Ascending aorta (tissue), 2 donors: ENCODE measurements around the gene THSD8. TPM values are rescaled to one million over a fixed set of nuclear protein-coding genes. Genes with fewer than 3 reads are reported as not detected.
A peak's percentile ranks its signal among the peaks of the same experiment; 100 is the strongest.

ENCODE experiments used
- DNase-seq, 2 donors: peaks; one replicate each; pipeline ENCODE4 v3.0.0-alpha.2; 2019; ENCODE audit warnings: low spot score in 2 of 2
- H3K27ac ChIP-seq, 2 donors: fragments of 200-600 bp; sonication (generic); one replicate each; pipeline ENCODE4 v1.5.1; 2016 to 2017; ENCODE audit warnings: mild to moderate bottlenecking in 1 of 2
- H3K27me3 ChIP-seq: fragments of 200-600 bp; sonication (generic); one replicate; pipeline ENCODE4 v1.5.1; 2017
- H3K36me3 ChIP-seq, 2 donors: fragments of 200-600 bp; sonication (generic); one replicate each; pipeline ENCODE4 v1.5.1; 2016
- H3K4me1 ChIP-seq, 2 donors: fragments of 200-600 bp; sonication (generic); one replicate each; pipeline ENCODE4 v1.5.1; 2016 to 2017; ENCODE audit warnings: mild to moderate bottlenecking in 1 of 2
- H3K4me3 ChIP-seq, 2 donors: fragments of 200-600 bp; sonication (generic); one replicate each; pipeline ENCODE4 v1.5.1; 2016 to 2017; ENCODE audit warnings: mild to moderate bottlenecking in 1 of 2
- H3K9me3 ChIP-seq, 2 donors: fragments of 200-600 bp; sonication (generic); one replicate each; pipeline ENCODE4 v1.5.1; 2016
- CTCF ChIP-seq, 3 experiments: fragments of 200-600 bp in 2 of 3; fragments of 450-650 bp in 1 of 3; sonication (generic) in 2 of 3; IDR thresholded peaks; one replicate each; pipeline ENCODE4 v1.5.1; 2016 to 2019; ENCODE audit warnings: antibody characterized with exemption in 3 of 3, mild to moderate bottlenecking in 1 of 3, moderate library complexity in 1 of 3
- intact Hi-C: fragments of 100-400 bp; cut with DNase I; formaldehyde crosslinking; loops from one replicate; pipeline ENCODE4 v1.15.1; 2023
- total RNA-seq: library from RNA; depleted of rRNA; stranded (reverse); fragments of >200 nt; gene quantifications from one replicate; pipeline ENCODE4 v1.1.0, GENCODE V29; 2016

THSD8 gene
- total RNA-seq, 1 donor from 2014 or later: not detected

GRCh38 chr19:12763100-12763499, 38.8 kb upstream of the THSD8 start:
- no peaks in the 10 kb centered on the region for H3K27me3 ChIP-seq
- H3K36me3 ChIP-seq: peaks cover 17 to 25% of the 10 kb centered on the region in 2 donors
- no peak overlapping the region for H3K27ac ChIP-seq
- peaks cover 0 to 3% of the 10 kb centered on the region in 2 donors for H3K4me1 ChIP-seq
- H3K9me3 ChIP-seq: no peaks in the 10 kb centered on the region
- H3K4me3 ChIP-seq: no peak overlapping the region
- intact Hi-C loops: no loop called here
- no peak for DNase-seq
- TF ChIP-seq CTCF (IDR thresholded peaks at IDR 0.05): no peak

GRCh38 chr19:12764698-12765097, 37.2 kb upstream of the THSD8 start:
- DNase-seq: no peak
- Histone ChIP-seq H3K36me3 (peaks cover 23 to 25% of the 10 kb centered on the region in 2 donors), H3K9me3 (no peaks in the 10 kb centered on the region), H3K4me1 (peaks cover 0 to 3% of the 10 kb centered on the region in 2 donors), H3K27ac (no peak overlapping the region), H3K27me3 (no peaks in the 10 kb centered on the region), H3K4me3 (no peak overlapping the region)
- intact Hi-C loops: no loop called here
- TF ChIP-seq CTCF (IDR thresholded peaks at IDR 0.05): no peak

GRCh38 chr19:12766051-12766521, 35.8 kb upstream of the THSD8 start:
- TF ChIP-seq CTCF (IDR thresholded peaks at IDR 0.05): peak; percentile 90 to 98 (median 94)
- Histone ChIP-seq H3K4me3 (peak overlapping the region; percentile 46 to 68), H3K27ac (peak overlapping the region; percentile 46 to 58), H3K36me3 (peaks cover 24 to 25% of the 10 kb centered on the region in 2 donors), H3K9me3 (no peaks in the 10 kb centered on the region), H3K4me1 (peaks cover 0 to 3% of the 10 kb centered on the region in 2 donors), H3K27me3 (no peaks in the 10 kb centered on the region)
- DNase-seq: peak in 1 of 2 donors; percentile 91
- intact Hi-C loops: loop anchor here (1.0 kb wide), 1 partner anchor 81 kb away; no protein-coding TSS in a partner anchor

GRCh38 chr19:12767150-12767549, 34.7 kb upstream of the THSD8 start:
- Histone ChIP-seq H3K4me1 (peaks cover 0 to 5% of the 10 kb centered on the region in 2 donors), H3K27ac (no peak overlapping the region), H3K36me3 (peaks cover 24 to 25% of the 10 kb centered on the region in 2 donors), H3K27me3 (no peaks in the 10 kb centered on the region), H3K4me3 (no peak overlapping the region), H3K9me3 (no peaks in the 10 kb centered on the region)
- no peak for DNase-seq
- intact Hi-C loops: no loop called here
- no peak for TF ChIP-seq CTCF (IDR thresholded peaks at IDR 0.05)

GRCh38 chr19:12767666-12768065, 34.2 kb upstream of the THSD8 start:
- Histone ChIP-seq H3K4me3 (no peak overlapping the region), H3K36me3 (peaks cover 23 to 24% of the 10 kb centered on the region in 2 donors), H3K9me3 (no peaks in the 10 kb centered on the region), H3K4me1 (peaks cover 3 to 9% of the 10 kb centered on the region in 2 donors), H3K27ac (no peak overlapping the region), H3K27me3 (no peaks in the 10 kb centered on the region)
- intact Hi-C loops: no loop called here
- DNase-seq: no peak
- no peak for TF ChIP-seq CTCF (IDR thresholded peaks at IDR 0.05)
